ENCODE results near the gene OR4B1. TPM values are rescaled to one million over a fixed set of nuclear protein-coding genes. Genes with fewer than 3 reads are reported as not detected.

The OR4B1 gene
- total and polyA plus RNA-seq, 2 of the 8 experiments (the other 6 are each of a cell fraction or from before 2014, with no cell fraction given): not detected

GRCh38 chr11:48244804-48245203 is 28.2 kb downstream of the OR4B1 start, which contains the start of gene OR4X2 (continued):
- TF ChIP-seq CHD7 (IDR thresholded peaks at IDR 0.05; ENCODE audit: insufficient replicate concordance, low read length) (no peak), CHD2 (IDR thresholded peaks at IDR 0.05; ENCODE audit: low read length) (no peak), CHD1 (IDR thresholded peaks at IDR 0.05; ENCODE audit: low read depth, low read length) (no peak), SP2 (IDR thresholded peaks at IDR 0.05; ENCODE audit: low read length) (no peak), EGR1 (IDR thresholded peaks at IDR 0.05; ENCODE audit: borderline replicate concordance, low read depth, low read length) (no peak), GABPA (IDR thresholded peaks at IDR 0.05; ENCODE audit: borderline replicate concordance, insufficient read depth, low read length) (no peak), TBP (IDR thresholded peaks at IDR 0.05; ENCODE audit: low read depth, low read length) (no peak), CTBP2 (IDR thresholded peaks at IDR 0.05; ENCODE audit: borderline replicate concordance, insufficient read depth, insufficient read length, low read length) (no peak), KDM1A (IDR thresholded peaks at IDR 0.05; ENCODE audit: borderline replicate concordance, low read length) (no peak), MAFK (IDR thresholded peaks at IDR 0.05; ENCODE audit: low read depth, low read length) (no peak)
